Measurements from ENCODE around the gene SH2D5. TPM values are rescaled to one million over a fixed set of nuclear protein-coding genes. Genes with fewer than 3 reads are reported as not detected.
"Not testable (repeated sequence)": the region's sequence is repeated elsewhere in the genome, so short reads cannot be mapped to it uniquely, and the experiment has no call there.

SH2D5 gene
- polyA plus RNA-seq, 1 donor = 0.86 TPM

DNA sequence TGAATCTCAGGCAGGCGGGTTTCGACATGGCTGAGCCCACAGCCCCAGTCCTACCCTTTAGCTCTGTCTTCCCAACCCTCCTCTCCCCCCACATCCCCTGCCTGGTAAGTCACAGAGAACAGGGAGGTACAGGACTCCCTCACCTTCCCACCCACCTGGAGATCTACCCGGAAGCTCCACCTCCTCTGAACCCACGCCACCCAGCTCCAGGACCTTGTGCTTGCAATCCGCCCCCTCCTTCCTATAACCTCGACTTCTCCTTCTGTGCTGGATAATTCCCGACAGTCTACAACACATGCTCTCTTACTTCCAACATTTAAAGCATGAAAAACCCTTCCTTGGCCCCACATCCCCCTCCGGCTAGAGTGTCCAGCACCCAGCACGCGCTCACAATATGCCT is 37.0 kb downstream of the SH2D5 start:
- DNase-seq = no peak

GRCh38 chr1:20693623-20694022 is 38.9 kb downstream of the SH2D5 start:
- no peak for DNase-seq

GRCh38 chr1:20691872-20692271 is 40.6 kb downstream of the SH2D5 start:
- no peak for DNase-seq

DNA sequence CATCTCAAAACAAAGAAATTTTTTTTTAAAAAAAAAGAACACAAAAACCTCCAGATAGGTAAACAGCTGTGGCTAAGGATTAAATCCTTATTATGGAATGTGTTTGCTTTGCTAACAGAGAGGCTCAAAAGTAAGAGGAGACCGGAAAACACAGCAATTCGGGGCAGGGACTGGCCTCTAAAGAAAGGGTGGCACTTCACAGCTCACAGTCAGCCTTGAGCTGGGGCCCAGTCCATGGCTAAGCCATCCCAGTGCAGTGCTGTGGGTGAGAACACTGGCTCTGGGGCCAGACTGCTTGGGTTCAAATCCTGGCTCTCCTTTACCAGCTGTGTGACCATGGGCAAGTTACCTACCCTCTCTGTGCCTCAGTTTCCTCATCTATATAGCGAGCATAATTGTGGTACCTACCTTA is 42.9 kb downstream of the SH2D5 start:
- DNase-seq = no peak

GRCh38 chr1:20686883-20687725 is 45.4 kb downstream of the SH2D5 start:
- DNase-seq = no peak

GRCh38 chr1:20685741-20686140 is 46.8 kb downstream of the SH2D5 start:
- DNase-seq = no peak

DNA sequence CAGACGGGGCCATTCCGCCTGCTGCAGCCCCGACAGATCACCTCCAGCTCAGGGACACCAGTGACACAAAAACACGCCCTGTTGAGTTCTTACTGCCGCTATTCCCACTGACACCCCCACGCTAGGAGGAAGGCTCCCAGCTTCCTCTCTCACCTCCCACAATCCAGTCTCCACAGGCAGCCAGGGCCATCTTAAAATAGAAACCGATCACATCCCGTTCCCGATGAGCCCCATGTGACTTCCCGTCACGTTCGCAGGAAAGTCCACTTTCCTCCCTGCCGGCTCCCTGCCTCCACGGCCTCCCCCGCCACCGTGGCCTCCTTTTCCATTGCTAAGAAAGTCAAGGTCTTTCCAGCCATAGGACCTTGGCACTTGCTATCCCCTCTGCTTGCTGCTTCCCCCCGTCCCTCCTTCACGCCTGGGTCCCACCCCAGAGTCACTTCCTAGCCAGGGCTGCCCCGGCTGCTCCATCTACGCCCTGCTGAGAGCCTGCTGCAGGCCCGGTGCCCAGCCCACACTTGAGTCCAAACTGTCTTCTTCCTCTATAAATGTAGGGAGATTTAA is 47.3 kb downstream of the SH2D5 start:
- DNase-seq = no peak

DNA sequence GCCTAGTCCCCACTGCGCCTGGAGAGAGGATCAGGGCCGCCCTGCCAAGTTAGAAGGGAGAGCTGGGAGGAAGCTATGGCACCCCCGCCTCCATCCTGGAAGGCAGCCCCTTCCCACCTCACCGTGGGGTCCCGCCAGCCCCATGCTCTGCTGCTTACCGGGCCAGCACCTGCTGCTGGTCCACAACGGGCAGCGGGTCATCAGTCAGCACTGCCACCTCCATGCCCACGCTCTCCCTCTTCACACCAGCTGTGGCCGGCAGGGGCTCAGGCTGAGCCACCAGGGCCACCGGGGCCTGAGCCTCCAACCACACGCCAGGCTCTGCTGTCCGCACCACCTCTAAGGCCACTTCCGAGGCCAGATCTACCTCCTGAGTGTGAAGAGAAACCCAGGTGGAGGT is 47.9 kb downstream of the SH2D5 start:
- no peak for DNase-seq

DNA sequence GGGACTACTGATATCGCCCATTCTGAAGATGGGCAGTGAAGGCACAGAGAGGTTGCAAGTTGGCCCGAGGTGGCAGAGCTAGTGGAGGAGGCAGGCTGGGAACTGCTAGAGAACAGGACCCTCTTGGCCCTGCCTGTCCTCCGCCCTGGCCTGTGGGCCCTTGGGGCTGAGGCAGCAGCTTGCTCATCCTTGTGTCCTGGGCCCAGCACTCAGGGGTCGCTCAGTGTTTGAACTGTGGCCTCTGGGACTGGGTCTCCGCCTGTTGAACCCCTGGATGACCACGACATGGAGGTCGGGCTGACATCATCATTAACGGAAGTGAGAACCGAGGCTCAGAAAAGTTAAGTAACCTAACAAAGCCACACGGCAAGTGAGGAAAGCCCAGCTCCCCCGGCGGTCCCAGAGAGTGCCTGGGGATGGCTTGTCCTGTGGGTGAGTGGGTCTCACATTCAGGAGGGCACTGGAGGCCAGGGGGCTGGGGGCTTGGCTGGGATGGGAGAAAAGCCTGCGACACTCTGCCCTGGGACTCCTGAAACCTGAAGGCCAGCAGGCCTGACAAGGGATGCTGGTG is 48.4 kb downstream of the SH2D5 start:
- DNase-seq = no peak

DNA sequence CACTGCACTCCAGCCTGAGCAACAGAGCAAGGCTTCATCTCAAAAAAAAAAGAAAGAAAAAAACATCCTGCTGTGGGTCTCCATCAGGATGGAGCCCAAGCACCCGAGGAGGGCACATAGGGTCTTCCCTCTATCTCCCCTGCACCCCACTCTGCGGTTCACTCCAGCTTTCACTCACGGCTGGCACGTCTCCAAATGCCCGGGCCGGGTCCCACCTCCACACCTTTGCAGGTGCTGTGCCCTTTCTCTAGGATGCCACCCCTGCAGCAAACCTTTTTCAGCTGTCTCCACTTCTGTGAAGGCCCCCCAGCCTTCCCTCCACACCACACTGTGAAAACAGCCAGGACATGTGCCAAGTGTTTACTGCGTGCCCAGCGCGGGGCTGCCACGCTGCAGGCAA is 48.9 kb downstream of the SH2D5 start:
- DNase-seq = no peak

GRCh38 chr1:20682571-20683236 is 49.8 kb downstream of the SH2D5 start:
- no peak for DNase-seq

DNA sequence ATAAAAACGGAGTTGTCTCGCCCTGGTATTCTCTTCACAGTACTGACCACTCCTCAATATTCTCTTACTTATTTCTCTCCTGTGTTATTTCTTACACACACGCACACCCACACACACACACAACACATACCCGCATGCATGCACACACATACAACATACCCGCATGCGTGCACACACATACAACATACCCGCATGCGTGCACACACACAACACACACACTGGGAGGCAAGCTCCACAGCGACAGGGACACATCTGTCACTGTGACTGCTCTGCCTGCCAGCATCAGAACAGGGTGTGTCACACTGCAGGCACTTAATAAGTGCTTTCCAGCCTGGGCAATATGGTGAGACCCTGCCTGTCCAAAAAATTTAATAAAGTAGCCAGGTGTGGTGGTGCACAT is 50.5 kb downstream of the SH2D5 start:
- DNase-seq = no peak

- DNase-seq = no peak
Measured at GRCh38 chr1:20680269-20680668, 52.2 kb downstream of the SH2D5 start.

DNA sequence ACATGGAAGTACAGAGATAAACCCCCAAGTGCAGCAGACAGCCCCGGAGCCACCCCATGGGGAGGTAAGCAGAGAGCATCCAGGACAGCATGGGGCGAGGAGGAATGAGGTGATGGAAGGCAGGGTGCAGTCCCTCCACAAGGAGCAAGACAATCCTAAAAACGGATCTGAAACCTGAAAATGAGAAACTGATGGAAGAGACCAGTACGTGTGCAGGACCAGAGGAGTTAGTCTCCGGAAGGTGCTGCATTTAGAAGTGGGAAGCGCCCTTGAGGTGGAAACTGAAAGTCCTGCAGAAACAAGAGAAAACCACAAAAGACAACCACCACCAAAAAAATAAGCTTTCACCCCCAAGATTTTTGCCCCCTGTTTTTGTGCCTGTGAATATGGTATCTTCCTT is 53.9 kb downstream of the SH2D5 start:
- no peak for DNase-seq

DNA sequence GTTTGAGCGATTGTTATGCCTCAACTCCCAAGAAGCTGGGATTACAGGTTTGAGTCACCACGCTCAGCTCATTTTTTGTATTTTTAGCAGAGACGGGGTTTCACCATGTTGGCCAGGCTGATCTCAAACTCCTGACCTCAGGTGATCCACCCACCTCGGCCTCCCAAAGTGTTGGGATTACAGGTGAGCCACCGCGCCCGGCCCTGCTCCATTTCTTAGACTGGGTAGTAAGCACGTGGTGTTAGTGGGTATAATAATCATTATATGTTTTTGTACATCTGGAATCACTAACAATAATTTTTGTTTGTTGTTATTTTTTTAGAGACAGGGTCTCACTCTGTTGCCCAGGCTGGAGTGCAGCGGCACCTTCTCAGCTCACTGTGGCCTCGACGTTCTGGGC is 58.9 kb downstream of the SH2D5 start:
- not testable (repeated sequence) for DNase-seq

DNA sequence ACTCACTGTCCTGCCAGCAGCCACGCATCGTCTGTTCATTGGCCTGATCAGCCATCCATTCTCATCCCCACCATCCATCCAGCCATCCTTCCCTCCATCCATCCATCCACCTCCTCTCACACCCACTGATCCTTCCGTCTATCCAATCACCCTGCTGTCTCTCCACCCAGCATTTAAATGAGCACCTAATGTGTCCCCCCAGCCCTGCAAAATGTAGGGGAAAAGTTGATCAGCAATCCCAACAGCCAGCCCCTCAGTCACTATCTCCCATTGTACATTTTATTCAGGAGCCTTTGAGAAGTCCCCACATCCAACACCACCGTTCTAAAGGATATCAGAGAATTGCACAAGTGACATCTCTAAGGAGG is 60.3 kb downstream of the SH2D5 start:
- DNase-seq = no peak

GRCh38 chr1:20670936-20671335 is 61.6 kb downstream of the SH2D5 start:
- no peak for DNase-seq

Other genes with a start within 250 kb of the SH2D5 start
- gene CAMK2N1, start 246.5 kb downstream of the SH2D5 start, polyA plus RNA-seq (ENCODE audit: insufficient read length) = 69.6 TPM
- 32.5 TPM for gene MUL1, start 224.6 kb downstream of the SH2D5 start, polyA plus RNA-seq (ENCODE audit: insufficient read length)
- 1.00 TPM for gene FAM43B, start 180.1 kb downstream of the SH2D5 start, polyA plus RNA-seq (ENCODE audit: insufficient read length)
- 3.8 TPM for gene CDA, start 143.6 kb downstream of the SH2D5 start, polyA plus RNA-seq (ENCODE audit: insufficient read length)
- 64.8 TPM for gene PINK1, start 99.2 kb downstream of the SH2D5 start, polyA plus RNA-seq (ENCODE audit: insufficient read length)
- 221 TPM for gene DDOST, start 71.3 kb downstream of the SH2D5 start, polyA plus RNA-seq (ENCODE audit: insufficient read length)
- 4.3 TPM for gene KIF17, start 14.7 kb downstream of the SH2D5 start, polyA plus RNA-seq (ENCODE audit: insufficient read length)
- gene HP1BP3, start 54.6 kb upstream of the SH2D5 start, polyA plus RNA-seq (ENCODE audit: insufficient read length) = 385 TPM